Measurements from ENCODE around the gene CACNA1H.

DNA sequence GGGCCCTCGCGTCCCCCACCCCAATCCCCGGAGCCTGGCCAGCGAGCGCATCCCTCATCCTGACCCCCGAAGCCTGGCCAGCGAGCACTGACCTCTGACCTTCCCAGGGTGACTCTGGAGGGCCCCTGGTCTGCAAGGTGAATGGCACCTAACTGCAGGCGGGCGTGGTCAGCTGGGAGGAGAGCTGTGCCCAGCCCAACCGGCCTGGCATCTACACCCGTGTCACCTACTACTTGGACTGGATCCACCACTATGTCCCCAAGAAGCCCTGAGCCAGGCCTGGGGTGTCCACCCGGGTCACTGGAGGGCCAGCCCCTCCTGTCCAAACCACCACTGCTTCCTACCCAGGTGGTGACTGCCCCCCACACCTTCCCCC is 105.3 kb downstream of the CACNA1H start:
- TF ChIP-seq, protein P1, sequence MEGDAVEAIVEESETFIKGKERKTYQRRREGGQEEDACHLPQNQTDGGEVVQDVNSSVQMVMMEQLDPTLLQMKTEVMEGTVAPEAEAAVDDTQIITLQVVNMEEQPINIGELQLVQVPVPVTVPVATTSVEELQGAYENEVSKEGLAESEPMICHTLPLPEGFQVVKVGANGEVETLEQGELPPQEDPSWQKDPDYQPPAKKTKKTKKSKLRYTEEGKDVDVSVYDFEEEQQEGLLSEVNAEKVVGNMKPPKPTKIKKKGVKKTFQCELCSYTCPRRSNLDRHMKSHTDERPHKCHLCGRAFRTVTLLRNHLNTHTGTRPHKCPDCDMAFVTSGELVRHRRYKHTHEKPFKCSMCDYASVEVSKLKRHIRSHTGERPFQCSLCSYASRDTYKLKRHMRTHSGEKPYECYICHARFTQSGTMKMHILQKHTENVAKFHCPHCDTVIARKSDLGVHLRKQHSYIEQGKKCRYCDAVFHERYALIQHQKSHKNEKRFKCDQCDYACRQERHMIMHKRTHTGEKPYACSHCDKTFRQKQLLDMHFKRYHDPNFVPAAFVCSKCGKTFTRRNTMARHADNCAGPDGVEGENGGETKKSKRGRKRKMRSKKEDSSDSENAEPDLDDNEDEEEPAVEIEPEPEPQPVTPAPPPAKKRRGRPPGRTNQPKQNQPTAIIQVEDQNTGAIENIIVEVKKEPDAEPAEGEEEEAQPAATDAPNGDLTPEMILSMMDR (IDR thresholded peaks at IDR 0.05; ENCODE audit: low read depth, low read length), result no peak
- no peak for TF ChIP-seq EZH2phosphoT487 (IDR thresholded peaks at IDR 0.05; ENCODE audit: low read depth)

Data from OCI-LY3 (cell line).